Measurements from ENCODE around the gene RCBTB2.

The RCBTB2 gene

DNA sequence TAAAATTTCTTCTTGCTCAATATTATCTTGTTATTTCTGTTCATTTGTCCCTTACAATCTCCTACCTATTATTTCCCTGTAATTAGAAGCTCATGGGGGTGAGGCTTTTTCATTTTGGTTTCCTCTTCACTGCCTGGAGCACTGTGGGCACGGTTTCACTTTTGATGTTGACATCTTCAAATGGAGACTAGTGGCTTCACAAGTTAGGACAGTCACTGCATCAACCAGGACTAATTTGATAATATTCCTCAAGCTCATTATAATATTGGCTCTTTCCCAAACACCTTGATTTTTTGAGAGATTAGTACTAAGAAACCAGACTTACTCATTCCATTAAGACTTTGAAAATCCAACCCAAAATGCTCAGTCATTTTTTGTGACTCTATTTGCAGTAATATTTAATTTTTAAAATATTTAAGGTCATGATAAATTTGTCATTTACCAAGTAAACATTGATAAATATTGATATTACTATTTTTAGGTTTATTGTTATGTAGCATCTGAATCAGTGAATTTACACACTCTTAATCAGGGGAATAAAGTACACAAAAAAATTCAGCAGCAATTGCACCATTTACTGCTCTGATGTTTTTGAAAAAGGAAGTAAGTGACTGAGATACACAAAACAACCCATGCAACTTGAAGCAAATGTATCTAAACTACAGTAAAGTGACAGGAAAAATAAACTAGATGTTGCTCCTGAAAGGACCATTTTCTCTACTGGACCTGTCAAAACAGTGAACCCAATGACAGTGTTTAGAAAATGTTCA is 28.8 kb upstream of the RCBTB2 start:
- Histone ChIP-seq H3K9ac (ENCODE audit: low read length) (no peak overlapping the region), H3K27ac (ENCODE audit: low read depth, low read length) (no peak overlapping the region), H3K9me3 (ENCODE audit: control insufficient read depth, insufficient read depth, low read depth, low read length) (no peaks in the 10 kb centered on the region), H3K36me3 (ENCODE audit: control insufficient read depth, insufficient read depth, low read length) (no peaks in the 10 kb centered on the region), H3K4me3 (ENCODE audit: low read depth, low read length) (no peak overlapping the region), H3K4me1 (ENCODE audit: control insufficient read depth, insufficient read depth, low read length) (no peaks in the 10 kb centered on the region), H3K27me3 (ENCODE audit: control insufficient read depth, insufficient read depth, low read length) (no peaks in the 10 kb centered on the region)

DNA sequence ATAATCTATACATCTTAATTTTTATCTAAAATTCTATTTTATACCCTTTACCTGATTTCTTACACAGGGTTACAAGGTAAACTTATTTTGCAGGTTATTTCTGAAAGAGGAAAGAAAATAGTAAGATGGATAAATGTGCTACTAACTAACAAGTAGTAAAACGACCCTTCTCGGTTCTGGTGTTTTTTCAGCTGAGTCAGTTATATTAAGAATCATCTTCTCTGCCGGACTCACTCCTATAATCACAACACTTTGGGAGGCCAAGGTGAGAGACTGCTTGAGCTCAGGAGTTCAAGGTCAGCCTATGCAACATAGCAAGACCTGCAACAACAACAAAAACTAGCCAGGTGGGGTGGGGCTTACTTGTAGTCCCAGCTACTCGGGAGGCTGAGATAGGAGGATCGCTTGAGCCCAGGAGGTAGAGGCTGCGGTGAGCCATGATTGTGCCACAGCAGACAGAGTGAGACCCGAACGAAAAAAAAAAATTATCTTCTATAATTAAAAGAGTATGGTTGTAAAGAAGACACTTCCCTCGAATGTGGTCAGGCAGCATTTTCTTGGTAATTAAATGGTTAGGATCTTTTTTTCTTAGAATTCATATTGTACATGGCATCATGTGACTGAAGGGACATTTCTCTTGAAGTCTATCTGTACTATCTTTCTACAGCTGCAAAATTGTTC is 27.9 kb upstream of the RCBTB2 start:
- 0 out of 2 replicates have a peak, but pooled peaks cover 5% of the 10 kb centered on the region for H3K9me3 ChIP-seq (ENCODE audit: control insufficient read depth, insufficient read depth, low read depth, low read length)
- no peak overlapping the region for H3K9ac ChIP-seq (ENCODE audit: low read length)
- no peaks in the 10 kb centered on the region for H3K36me3 ChIP-seq (ENCODE audit: control insufficient read depth, insufficient read depth, low read length)
- H3K4me3 ChIP-seq (ENCODE audit: low read depth, low read length): no peak overlapping the region
- H3K4me1 ChIP-seq (ENCODE audit: control insufficient read depth, insufficient read depth, low read length): no peaks in the 10 kb centered on the region
- no peak overlapping the region for H3K27ac ChIP-seq (ENCODE audit: low read depth, low read length)
- no peaks in the 10 kb centered on the region for H3K27me3 ChIP-seq (ENCODE audit: control insufficient read depth, insufficient read depth, low read length)

DNA sequence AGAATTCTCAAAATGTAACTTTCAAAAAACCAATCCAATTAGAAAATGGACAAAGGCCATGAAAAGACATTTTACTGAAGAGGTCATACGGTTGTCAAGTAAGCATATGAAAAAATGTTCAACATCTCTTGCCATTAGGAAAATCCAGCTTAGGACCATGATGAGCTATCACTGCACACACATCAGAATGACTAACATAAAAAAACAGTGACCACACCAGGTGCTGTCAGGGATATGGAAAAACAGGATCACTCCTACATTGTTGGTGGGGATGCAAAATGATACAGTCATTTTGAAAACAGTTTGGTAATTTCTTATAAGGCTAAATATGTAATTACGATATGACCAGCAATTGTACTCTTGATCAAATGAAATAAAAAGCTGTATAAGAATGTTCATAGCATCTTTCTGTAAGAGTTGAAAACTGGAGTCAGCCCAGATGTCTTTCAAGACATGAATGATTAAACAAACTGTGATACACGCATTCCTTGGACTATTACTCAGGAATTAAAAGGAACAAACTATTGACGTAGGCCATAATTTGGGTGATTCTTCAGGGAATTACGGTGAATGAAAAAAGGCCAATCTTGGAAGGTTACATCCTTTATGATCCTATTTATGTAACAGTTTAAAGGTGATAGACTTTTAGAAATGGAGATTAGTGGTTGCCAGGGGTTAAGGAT is 26.9 kb upstream of the RCBTB2 start:
- Histone ChIP-seq H3K9ac (ENCODE audit: low read length) (no peak overlapping the region), H3K27me3 (ENCODE audit: control insufficient read depth, insufficient read depth, low read length) (no peaks in the 10 kb centered on the region), H3K36me3 (ENCODE audit: control insufficient read depth, insufficient read depth, low read length) (no peaks in the 10 kb centered on the region), H3K27ac (ENCODE audit: low read depth, low read length) (no peak overlapping the region), H3K4me1 (ENCODE audit: control insufficient read depth, insufficient read depth, low read length) (no peaks in the 10 kb centered on the region), H3K4me3 (ENCODE audit: low read depth, low read length) (no peak overlapping the region), H3K9me3 (ENCODE audit: control insufficient read depth, insufficient read depth, low read depth, low read length) (0 out of 2 replicates have a peak, but pooled peaks cover 8% of the 10 kb centered on the region)

DNA sequence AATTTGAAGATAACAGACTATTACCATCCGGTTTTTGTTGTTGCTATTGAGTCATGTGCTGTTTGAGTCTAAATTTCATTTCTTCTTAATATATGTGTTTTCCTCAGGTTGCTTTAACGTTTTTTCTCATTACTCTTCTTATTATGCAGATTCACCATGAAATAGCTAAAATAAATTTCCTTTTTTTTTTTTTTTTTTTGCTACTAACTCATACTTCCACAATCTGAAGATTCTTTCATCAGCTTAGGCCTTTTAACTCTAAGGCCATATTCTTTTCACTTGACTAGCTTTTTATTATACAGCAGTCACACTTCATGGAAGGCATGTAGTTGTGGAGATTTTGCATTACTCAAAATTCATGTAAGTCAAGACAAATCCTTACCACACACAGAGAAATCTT is 23.9 kb upstream of the RCBTB2 start:
- Histone ChIP-seq H3K4me1 (ENCODE audit: control insufficient read depth, insufficient read depth, low read length) (no peaks in the 10 kb centered on the region), H3K36me3 (ENCODE audit: control insufficient read depth, insufficient read depth, low read length) (no peaks in the 10 kb centered on the region), H3K9me3 (ENCODE audit: control insufficient read depth, insufficient read depth, low read depth, low read length) (peaks cover 15% of the 10 kb centered on the region), H3K9ac (ENCODE audit: low read length) (no peak overlapping the region), H3K4me3 (ENCODE audit: low read depth, low read length) (no peak overlapping the region), H3K27me3 (ENCODE audit: control insufficient read depth, insufficient read depth, low read length) (no peaks in the 10 kb centered on the region), H3K27ac (ENCODE audit: low read depth, low read length) (no peak overlapping the region)

DNA sequence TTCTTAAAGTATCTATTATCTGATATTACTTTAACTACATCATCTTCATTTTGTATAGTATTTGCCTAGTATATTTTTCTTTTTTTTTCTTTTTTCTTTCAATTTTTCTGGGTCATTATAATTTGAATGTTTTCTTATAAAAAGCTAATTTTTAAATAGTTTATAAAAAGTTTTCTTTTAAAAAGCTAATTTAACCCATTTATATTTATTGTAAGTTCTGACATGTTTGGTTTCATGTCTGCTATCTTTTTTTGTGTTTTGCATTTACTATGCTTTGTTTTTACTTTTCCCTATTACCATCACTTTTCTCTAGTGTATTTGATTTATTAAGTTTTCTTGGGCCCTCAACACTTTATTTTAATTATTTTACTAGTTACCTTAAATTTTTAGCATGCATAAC is 22.6 kb upstream of the RCBTB2 start:
- Histone ChIP-seq H3K9me3 (ENCODE audit: control insufficient read depth, insufficient read depth, low read depth, low read length) (peaks cover 29% of the 10 kb centered on the region), H3K36me3 (ENCODE audit: control insufficient read depth, insufficient read depth, low read length) (no peaks in the 10 kb centered on the region), H3K4me1 (ENCODE audit: control insufficient read depth, insufficient read depth, low read length) (no peaks in the 10 kb centered on the region), H3K4me3 (ENCODE audit: low read depth, low read length) (no peak overlapping the region), H3K27me3 (ENCODE audit: control insufficient read depth, insufficient read depth, low read length) (no peaks in the 10 kb centered on the region), H3K9ac (ENCODE audit: low read length) (no peak overlapping the region), H3K27ac (ENCODE audit: low read depth, low read length) (no peak overlapping the region)

DNA sequence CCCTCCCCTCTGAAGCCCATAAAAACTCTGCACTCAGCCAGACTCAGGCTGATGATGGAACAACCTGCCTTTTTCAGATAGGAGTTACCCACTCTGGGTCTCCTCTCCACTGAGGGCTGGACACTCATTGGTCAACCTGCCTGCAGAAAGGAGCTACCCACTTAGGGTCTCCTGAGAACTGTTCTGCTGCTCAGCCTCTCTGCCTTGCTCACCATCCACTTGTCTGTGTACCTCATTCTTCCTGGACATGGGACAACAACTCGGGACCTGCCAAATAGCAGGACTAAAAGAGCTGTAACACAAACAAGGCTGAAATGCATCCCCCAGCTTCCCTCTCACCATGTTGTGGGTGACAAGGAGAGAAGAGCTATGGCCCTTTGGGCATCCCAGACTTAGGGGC is 18.4 kb upstream of the RCBTB2 start:
- no peaks in the 10 kb centered on the region for H3K36me3 ChIP-seq (ENCODE audit: control insufficient read depth, insufficient read depth, low read length)
- H3K27me3 ChIP-seq (ENCODE audit: control insufficient read depth, insufficient read depth, low read length): no peaks in the 10 kb centered on the region
- no peak overlapping the region for H3K27ac ChIP-seq (ENCODE audit: low read depth, low read length)
- H3K9ac ChIP-seq (ENCODE audit: low read length): no peak overlapping the region
- no peaks in the 10 kb centered on the region for H3K4me1 ChIP-seq (ENCODE audit: control insufficient read depth, insufficient read depth, low read length)
- no peak overlapping the region for H3K4me3 ChIP-seq (ENCODE audit: low read depth, low read length)
- H3K9me3 ChIP-seq (ENCODE audit: control insufficient read depth, insufficient read depth, low read depth, low read length): peaks cover 30% of the 10 kb centered on the region

DNA sequence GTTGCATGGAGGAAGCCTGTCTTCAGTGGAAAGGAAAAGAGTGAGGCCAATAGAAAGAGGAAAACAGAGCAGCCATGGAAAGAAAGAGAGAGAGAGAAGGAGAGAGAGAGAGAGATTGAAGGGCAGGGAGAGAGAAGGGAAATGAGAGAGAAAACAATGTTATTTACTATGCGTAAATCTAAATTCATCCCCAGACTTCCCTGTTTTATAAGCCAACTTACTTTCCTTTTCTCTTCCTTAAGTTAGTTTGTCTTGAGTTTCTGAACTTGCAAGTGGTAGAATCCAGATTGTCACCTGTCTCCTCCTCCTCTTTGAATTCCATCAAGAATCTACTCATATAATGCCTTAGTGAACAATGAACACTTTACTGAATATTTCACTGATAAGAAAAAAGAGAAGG is 16.8 kb upstream of the RCBTB2 start:
- Histone ChIP-seq H3K27ac (ENCODE audit: low read depth, low read length) (no peak overlapping the region), H3K9me3 (ENCODE audit: control insufficient read depth, insufficient read depth, low read depth, low read length) (peaks cover 23% of the 10 kb centered on the region), H3K36me3 (ENCODE audit: control insufficient read depth, insufficient read depth, low read length) (no peaks in the 10 kb centered on the region), H3K9ac (ENCODE audit: low read length) (no peak overlapping the region), H3K27me3 (ENCODE audit: control insufficient read depth, insufficient read depth, low read length) (no peaks in the 10 kb centered on the region), H3K4me1 (ENCODE audit: control insufficient read depth, insufficient read depth, low read length) (no peaks in the 10 kb centered on the region), H3K4me3 (ENCODE audit: low read depth, low read length) (no peak overlapping the region)

DNA sequence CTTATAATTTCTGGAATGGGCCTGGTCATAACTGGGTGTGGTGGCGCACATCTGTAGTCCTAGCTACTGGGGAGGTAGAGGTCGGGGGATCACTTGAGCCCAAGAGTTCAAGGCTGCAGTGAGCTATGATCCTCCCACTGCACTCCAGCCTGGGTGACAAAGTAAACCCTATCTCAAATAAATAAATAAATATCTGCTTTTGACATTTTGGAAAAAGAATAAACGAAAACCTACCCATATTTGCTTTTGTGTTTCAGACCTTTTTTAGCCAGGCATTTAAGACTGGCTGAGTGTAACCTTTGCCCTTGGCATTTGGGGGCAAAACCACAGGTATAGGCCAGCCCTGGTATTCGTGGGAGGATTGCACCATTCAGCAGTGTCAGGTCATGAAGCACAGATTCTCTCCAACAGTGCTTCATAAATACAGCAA is 14.8 kb upstream of the RCBTB2 start:
- Histone ChIP-seq H3K9ac (ENCODE audit: low read length) (no peak overlapping the region), H3K9me3 (ENCODE audit: control insufficient read depth, insufficient read depth, low read depth, low read length) (peaks cover 23% of the 10 kb centered on the region), H3K36me3 (ENCODE audit: control insufficient read depth, insufficient read depth, low read length) (no peaks in the 10 kb centered on the region), H3K27ac (ENCODE audit: low read depth, low read length) (no peak overlapping the region), H3K27me3 (ENCODE audit: control insufficient read depth, insufficient read depth, low read length) (no peaks in the 10 kb centered on the region), H3K4me1 (ENCODE audit: control insufficient read depth, insufficient read depth, low read length) (peaks cover 1% of the 10 kb centered on the region; the same call in 1 of the 2 replicates), H3K4me3 (ENCODE audit: low read depth, low read length) (no peak overlapping the region)

DNA sequence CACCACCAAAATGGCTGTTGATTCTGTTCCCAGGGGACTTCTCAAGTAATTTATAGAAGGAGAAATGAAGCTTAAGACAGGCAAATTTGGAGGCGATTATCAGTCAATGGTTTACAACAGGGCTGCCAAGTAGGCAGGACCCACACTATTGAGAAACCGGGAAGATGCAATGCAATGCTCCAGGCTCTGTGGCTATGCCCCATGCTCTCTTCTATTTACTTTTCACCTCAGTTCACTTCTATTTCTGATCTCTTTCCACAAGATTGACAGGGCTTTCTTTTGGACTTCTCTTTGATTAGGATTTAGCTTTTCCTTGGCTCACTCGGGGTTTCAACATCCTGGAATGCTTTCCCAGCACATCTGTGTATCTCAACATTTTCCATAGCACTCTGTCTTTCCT is 12.7 kb upstream of the RCBTB2 start:
- Histone ChIP-seq H3K4me1 (ENCODE audit: control insufficient read depth, insufficient read depth, low read length) (peaks cover 7% of the 10 kb centered on the region; the same call in 1 of the 2 replicates), H3K4me3 (ENCODE audit: low read depth, low read length) (no peak overlapping the region), H3K27me3 (ENCODE audit: control insufficient read depth, insufficient read depth, low read length) (no peaks in the 10 kb centered on the region), H3K9me3 (ENCODE audit: control insufficient read depth, insufficient read depth, low read depth, low read length) (peaks cover 3% of the 10 kb centered on the region; the same call in 1 of the 2 replicates), H3K9ac (ENCODE audit: low read length) (no peak overlapping the region), H3K36me3 (ENCODE audit: control insufficient read depth, insufficient read depth, low read length) (no peaks in the 10 kb centered on the region), H3K27ac (ENCODE audit: low read depth, low read length) (no peak overlapping the region)

DNA sequence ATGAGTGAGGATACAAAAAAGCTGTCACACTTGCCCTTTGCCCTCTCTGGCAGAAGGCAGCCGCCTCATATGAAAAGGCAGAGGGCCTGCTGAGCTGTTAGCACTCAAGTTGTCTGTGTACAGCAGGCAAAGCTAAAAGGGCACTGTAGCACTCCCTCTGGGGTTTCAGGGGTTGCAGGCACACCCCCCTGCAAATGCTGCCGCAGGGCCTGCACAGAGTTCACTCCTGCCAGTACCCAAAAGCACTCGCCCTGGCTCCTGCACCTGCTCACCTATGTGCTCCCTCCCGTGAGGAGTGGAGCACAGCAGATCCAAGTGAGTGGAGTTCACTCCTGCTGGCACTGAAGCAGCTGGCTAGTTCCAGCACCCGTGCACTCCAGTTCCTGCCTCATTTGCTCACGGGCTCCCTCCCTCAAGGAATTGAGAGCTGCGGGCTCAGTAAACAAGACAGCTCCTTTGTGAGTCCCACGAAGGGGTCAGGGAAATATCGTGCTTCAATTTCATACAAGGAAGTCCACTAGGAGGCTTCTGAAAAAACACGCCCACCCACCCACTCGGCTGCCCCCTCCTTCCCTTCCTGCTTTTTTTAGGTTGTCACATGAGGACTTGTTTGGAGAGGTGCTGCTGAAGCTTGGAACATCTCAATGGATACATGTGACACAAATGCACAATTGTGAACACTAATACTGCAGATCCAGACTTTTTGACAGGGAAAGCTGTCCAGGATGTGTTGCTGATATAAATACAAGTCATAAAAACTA is 9.9 kb upstream of the RCBTB2 start:
- H3K27ac ChIP-seq (ENCODE audit: low read depth, low read length): no peak overlapping the region
- no peak overlapping the region for H3K9ac ChIP-seq (ENCODE audit: low read length)
- no peaks in the 10 kb centered on the region for H3K9me3 ChIP-seq (ENCODE audit: control insufficient read depth, insufficient read depth, low read depth, low read length)
- H3K27me3 ChIP-seq (ENCODE audit: control insufficient read depth, insufficient read depth, low read length): no peaks in the 10 kb centered on the region
- peaks cover 7% of the 10 kb centered on the region; the same call in 1 of the 2 replicates for H3K4me1 ChIP-seq (ENCODE audit: control insufficient read depth, insufficient read depth, low read length)
- H3K4me3 ChIP-seq (ENCODE audit: low read depth, low read length): peak overlapping the region; percentile 31
- no peaks in the 10 kb centered on the region for H3K36me3 ChIP-seq (ENCODE audit: control insufficient read depth, insufficient read depth, low read length)

All from HUES6 (cell line).